Left forelimb (tissue), 1 donor: ENCODE results near the gene ANXA5.

Experiments used
- DNase-seq: peaks from one replicate; pipeline ENCODE4 v3.0.0-alpha.2; 2018; ENCODE audit warnings: low spot score

Gene ANXA5

DNA sequence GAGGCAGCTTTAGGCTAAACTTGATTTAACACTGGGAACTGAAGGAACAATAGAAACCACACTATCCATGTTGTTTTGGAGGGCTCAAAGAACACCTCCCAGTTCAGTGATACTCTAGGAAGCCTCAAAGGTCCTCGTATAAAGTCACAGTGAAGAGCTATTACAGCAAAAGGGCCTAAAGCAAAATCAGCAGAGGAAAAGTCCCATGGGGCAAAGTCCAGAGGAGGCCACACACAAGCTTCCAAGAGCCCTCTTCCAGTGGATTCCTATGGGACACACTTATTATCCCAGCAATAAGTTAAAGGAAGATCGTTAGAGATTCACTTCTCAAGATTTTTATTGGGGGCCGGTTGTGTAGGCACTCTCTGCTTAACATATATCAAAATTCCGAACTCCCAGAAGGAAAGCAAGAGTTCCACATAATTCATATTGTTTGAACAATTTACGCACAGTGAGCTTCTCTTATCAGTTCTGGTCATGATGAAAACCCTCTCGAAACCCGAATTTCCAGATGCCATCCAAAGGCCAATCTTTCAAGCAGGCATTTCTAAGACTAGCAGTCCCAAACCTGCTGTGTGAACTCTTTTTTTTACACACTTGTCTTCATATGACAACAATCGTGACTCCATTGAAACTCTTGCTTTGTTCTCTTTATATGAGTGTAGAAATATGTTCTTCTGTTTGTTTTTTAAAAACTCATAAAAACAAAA lies 53.7 kb downstream of the ANXA5 start:
- no peak for DNase-seq

- no peak for DNase-seq
These were observed 54.5 kb downstream of the ANXA5 start for GRCh38 chr4:121642292-121642691.

DNA sequence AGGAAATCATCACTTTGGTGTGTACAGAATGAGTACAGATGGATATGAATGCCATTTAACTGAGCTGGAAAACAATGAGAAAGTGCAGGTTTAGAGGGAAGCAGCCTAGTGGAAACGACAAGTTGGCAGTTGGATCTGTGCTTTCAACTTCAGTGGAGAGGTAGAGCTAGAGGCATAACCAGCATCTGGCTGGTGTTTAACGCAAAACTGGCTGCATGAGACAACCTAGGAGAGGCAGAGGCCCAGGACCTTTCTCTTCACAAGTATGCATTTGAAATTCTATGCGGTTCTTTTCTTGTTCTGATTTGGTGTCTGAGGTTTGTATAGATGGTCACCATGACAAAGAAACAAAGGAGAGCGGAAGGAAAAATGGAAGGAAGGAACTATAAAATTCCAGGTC lies 63.1 kb downstream of the ANXA5 start:
- DNase-seq: no peak

DNA sequence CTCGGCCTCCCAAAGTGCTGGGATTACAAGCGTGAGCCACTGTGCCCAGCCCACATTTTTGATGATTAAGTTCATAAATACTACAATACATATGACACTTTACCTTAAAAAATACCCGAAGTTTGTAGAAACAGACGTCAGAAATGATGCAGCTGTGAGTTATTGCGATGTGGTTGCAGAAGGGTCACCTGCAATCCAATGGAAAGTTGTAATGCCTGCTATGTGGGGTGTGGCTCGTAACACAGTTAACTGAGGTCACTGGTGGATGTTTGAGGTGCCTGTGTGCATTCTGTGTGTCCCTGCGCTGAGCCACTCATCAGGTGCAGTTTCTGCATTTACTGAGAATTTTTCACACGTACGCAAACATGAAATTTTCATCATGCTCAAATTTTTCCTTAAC lies 64.1 kb downstream of the ANXA5 start:
- no peak for DNase-seq
